Measurements from ENCODE around the gene SLC25A1.

The SLC25A1 gene

DNA sequence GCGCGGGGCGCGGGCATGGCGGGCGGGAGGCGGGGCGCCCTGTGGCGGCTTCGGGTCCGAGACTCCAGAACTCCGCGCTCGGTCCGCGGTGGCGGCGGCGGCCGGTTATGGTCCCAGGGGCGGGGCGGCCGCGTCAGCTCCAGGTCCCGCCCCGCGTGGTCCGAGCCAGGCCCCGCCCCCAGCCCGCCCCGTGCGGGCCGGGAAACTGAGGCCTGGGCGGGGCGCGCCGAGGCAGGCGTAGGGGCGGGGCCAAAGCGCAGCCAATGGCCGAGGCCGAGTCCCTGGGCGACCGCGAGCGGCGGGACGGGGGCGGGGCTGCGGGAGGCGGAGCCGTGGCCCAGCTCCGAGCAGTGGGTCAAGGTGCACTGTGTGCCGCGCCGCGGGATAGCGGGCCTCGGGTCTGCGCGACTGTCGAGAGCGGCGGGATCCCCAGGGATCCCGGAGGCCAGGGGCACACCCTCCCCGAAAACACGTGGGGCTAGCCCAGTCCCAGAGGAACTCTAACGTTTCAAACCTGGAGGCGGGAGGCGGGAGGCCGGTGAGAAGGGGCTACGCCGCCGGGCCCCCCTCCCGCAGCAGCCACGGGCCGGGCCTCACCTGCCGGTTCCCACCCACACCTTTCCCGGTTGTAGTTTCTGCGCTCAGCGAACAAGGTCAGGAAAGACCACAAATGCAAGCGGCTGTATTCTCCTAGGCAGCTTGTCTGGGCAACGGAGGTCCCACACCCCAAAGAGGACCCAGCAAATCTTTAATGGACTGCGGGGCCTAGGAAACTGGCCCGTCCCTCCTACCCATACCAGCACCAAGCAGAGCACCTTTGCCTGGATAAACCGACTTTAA lies at the start of gene SLC25A1:
SLC25A1 (minus strand) TSS at position 80 of the 840 bp plus-strand sequence; CDS start at position 17, 63 bp downstream.
- Histone ChIP-seq H3K27me3 (replicated peaks; ENCODE audit: control insufficient read depth, insufficient read depth, low read length) (no peaks in the 10 kb centered on the region; the same call in none of the 2 replicates), H3K36me3 (ENCODE audit: control insufficient read depth, insufficient read depth, low read length) (peaks cover 3% of the 10 kb centered on the region), H3K4me3 (replicated peaks; ENCODE audit: low read depth, low read length) (peak within 1 kb of the TSS; percentile 78)
- DNase-seq (ENCODE audit: extremely low read depth, insufficient read length): peak; percentile 89
- no peak for TF ChIP-seq CTCF (IDR thresholded peaks at IDR 0.05; ENCODE audit: insufficient read depth, low read length, poor library complexity, severe bottlenecking)

DNA sequence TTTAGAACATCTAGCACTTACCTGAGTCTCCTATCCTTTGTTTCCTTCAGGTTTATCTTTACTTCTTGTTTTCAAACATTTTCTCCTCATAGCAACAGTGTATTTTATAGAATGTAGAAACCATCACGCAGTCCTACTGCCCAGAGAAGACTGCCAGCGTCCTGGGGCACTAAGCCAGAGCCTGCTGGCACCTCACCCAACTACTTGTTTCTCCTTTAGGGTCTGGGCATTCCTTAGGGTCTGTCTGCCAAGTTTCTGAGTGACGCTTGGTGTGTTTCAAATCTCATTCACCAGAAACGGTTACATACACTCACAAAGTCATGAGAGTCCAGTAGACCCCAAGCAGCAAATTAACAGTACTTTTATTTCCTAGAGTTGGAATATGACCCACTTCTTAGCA lies 49.6 kb upstream of the SLC25A1 start:
- Histone ChIP-seq H3K36me3 (ENCODE audit: control insufficient read depth, insufficient read depth, low read length) (no peaks in the 10 kb centered on the region), H3K27me3 (replicated peaks; ENCODE audit: control insufficient read depth, insufficient read depth, low read length) (no peaks in the 10 kb centered on the region; the same call in none of the 2 replicates), H3K4me3 (replicated peaks; ENCODE audit: low read depth, low read length) (no peak overlapping the region)
- no peak for DNase-seq (ENCODE audit: extremely low read depth, insufficient read length)
- TF ChIP-seq CTCF (IDR thresholded peaks at IDR 0.05; ENCODE audit: insufficient read depth, low read length, poor library complexity, severe bottlenecking): no peak

- no peak for TF ChIP-seq CTCF (IDR thresholded peaks at IDR 0.05; ENCODE audit: insufficient read depth, low read length, poor library complexity, severe bottlenecking)
- no peaks in the 10 kb centered on the region; the same call in 1 of the 2 replicates for H3K27me3 ChIP-seq (replicated peaks; ENCODE audit: control insufficient read depth, insufficient read depth, low read length)
- no peaks in the 10 kb centered on the region for H3K36me3 ChIP-seq (ENCODE audit: control insufficient read depth, insufficient read depth, low read length)
- H3K4me3 ChIP-seq (replicated peaks; ENCODE audit: low read depth, low read length): no peak overlapping the region
- DNase-seq (ENCODE audit: extremely low read depth, insufficient read length): no peak
Measured at GRCh38 chr22:19226428-19226827, 47.9 kb upstream of the SLC25A1 start.

DNA sequence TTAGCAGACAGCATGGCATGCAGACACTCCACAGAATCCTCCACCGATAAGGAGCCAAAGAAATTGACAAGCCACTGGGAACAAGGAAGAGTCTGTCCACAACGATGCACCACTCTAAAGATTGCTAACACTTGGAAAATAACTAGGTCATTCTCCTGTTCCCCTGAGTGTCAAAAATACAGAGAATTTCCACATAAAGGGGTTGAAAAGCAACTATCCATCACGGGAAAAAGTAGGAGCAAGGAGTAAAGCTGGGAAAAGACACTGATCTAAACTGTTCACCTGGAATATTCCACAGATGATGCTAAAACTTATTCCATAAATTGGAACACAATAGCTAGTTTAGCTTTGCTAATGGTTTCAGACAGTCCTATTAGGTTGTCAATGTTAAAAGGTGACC lies 47.0 kb upstream of the SLC25A1 start:
- no peak for DNase-seq (ENCODE audit: extremely low read depth, insufficient read length)
- H3K36me3 ChIP-seq (ENCODE audit: control insufficient read depth, insufficient read depth, low read length): no peaks in the 10 kb centered on the region

DNA sequence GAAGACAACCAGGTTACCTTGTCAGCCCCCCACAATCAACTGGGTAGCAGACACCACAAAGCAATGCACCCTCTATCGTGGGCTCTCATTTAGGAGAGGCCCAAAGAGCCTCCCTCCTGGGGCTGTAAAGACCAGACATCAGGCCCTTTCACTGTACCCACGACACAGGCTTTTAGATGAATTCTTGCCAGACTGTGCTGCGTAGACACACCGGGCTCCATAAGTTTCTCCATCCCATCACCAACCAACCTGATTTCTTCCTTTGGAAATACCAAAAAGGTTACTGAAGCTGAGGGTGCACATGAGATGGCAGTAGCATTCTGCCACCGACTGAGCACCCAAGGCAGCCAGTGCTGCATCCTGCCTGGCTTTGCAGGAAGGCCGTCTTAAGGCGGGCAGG lies 46.4 kb upstream of the SLC25A1 start:
- no peak for DNase-seq (ENCODE audit: extremely low read depth, insufficient read length)
- TF ChIP-seq CTCF (IDR thresholded peaks at IDR 0.05; ENCODE audit: insufficient read depth, low read length, poor library complexity, severe bottlenecking): no peak
- no peak overlapping the region for H3K4me3 ChIP-seq (replicated peaks; ENCODE audit: low read depth, low read length)
- no peaks in the 10 kb centered on the region for H3K27me3 ChIP-seq (replicated peaks; ENCODE audit: control insufficient read depth, insufficient read depth, low read length)
- no peaks in the 10 kb centered on the region for H3K36me3 ChIP-seq (ENCODE audit: control insufficient read depth, insufficient read depth, low read length)

More for the DNA sequence above, 47.0 kb upstream of the SLC25A1 start:
- no peak overlapping the region for H3K4me3 ChIP-seq (replicated peaks; ENCODE audit: low read depth, low read length)
- H3K27me3 ChIP-seq (replicated peaks; ENCODE audit: control insufficient read depth, insufficient read depth, low read length): no peaks in the 10 kb centered on the region
- TF ChIP-seq CTCF (IDR thresholded peaks at IDR 0.05; ENCODE audit: insufficient read depth, low read length, poor library complexity, severe bottlenecking): no peak

Measured in GM06990 (cell line).